GM18498 (cell line): ENCODE measurements around the gene RAB5IF.
"Not testable (repeated sequence)": the region's sequence is repeated elsewhere in the genome, so short reads cannot be mapped to it uniquely, and the experiment has no call there.

Experiments used
- ATAC-seq: cut with Tn5 transposase; IDR thresholded peaks from one replicate; pipeline ENCODE4 v1.9.1; 2021; ENCODE audit warnings: mild to moderate bottlenecking, moderate library complexity; ENCODE audit not compliant: unreplicated experiment

Gene RAB5IF

GRCh38 chr20:36585410-36586125 lies 20.0 kb upstream of the RAB5IF start:
- ATAC-seq = no peak

- no peak for ATAC-seq
Measured at GRCh38 chr20:36587388-36588070, 18.1 kb upstream of the RAB5IF start.

- ATAC-seq = no peak
Measured at GRCh38 chr20:36591281-36591680, 14.3 kb upstream of the RAB5IF start.

DNA sequence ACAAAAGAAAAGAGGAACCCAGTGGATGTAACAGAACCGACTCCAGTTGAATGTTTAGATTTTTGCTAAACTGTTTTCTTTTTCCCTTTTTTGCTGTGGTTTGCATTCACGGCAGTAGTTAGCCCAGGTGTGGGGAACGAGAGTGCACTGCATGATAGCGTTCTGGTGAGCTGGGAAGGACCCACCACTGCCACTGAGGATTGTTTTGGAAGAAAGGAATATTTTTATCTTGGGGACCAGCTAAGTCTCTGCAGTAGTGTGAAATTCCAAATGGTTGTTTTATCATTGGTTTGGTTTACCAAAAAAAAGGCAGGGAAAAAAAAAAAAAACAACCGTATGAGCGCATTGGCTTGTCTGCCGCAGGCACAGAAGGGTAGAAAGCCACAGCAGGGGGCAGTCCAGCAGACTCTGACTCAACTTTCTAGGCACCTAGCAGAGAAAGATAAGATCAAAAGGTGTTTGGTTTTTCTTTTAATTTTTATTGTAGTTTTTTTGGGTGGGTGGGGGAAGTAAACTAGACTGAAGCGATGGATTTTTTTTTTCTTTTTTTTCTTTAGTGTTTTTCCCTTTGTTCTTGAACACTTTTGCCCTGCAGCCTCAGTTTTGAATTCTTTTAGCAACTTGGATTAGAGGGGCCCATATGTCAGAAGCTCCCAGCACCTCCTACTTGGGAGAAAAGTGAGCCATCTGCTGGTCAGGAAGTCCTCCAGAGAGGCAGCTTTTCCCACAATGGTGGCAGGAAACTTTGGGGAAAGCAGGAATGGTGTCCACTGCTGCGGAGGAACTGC lies 13.5 kb upstream of the RAB5IF start:
- no peak for ATAC-seq

GRCh38 chr20:36593347-36593929 lies 12.1 kb upstream of the RAB5IF start:
- ATAC-seq = no peak

GRCh38 chr20:36599912-36600345 lies 5.7 kb upstream of the RAB5IF start:
- ATAC-seq = no peak

- ATAC-seq = no peak
Measured at GRCh38 chr20:36601540-36601939, 4.0 kb upstream of the RAB5IF start.

GRCh38 chr20:36604952-36605398 lies 604 bp upstream of the RAB5IF start:
- ATAC-seq = peak; percentile 31

- no peak for ATAC-seq
Measured at GRCh38 chr20:36606158-36607066, 833 bp downstream of the RAB5IF start.

DNA sequence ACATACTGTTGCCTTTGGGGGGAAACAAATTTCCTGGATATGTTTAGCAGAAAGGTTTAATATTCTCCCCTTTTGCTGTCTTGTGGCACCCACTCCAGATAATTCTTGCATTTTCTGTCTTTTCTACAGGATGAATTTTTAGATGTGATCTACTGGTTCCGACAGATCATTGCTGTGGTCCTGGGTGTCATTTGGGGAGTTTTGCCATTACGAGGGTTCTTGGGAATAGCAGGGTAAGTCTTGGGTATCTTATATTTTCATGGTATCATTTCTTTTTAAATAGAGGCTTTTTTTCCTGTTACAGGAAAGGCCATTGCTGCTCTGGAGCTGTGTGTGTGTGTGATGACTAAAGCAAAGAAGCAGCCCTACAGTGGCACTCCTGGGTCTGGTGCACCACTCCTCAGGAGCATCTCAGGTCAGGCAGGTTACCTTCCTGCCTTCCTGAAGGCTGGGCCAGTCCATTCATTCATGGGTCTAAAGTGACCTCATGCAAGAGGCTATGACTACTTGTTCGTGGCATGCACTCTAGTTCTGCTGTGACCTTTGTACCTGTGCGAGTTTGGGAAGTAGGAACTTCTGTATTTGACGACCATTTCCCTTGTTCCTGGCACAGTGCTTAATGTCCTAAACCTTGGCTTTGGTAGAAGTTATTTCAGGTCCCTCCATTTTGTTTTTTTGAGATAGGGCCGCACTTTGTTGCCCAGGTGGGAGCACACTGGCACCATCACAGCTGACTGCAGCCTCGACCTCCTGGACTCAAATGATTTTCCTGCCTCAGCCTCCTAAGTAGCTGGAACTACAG lies 2.2 kb downstream of the RAB5IF start:
- ATAC-seq = no peak

GRCh38 chr20:36608388-36608728 lies 2.8 kb downstream of the RAB5IF start:
- not testable (repeated sequence) for ATAC-seq

DNA sequence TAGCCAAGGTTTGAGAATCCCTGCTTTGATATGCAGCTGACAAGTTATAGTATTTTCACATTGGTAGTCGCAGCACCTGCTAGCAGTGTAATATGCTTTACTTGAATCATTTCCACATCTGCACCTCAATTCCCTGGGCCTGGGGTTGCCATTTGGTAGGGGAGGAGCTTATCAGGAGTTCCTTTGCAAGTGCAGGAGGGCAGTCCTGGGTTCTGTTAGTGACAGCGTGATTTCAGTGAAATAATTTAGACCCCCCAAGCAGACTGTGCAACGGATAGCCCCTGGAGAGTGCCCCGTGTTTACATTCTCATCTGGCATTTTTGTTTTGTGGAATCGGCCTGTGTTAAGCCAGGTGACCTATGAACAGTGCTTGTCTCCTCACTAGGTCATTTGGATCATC lies 6.0 kb downstream of the RAB5IF start:
- no peak for ATAC-seq

GRCh38 chr20:36613974-36614373 lies 8.4 kb downstream of the RAB5IF start:
- ATAC-seq = no peak

- ATAC-seq = no peak
Measured at GRCh38 chr20:36614781-36615557, 9.4 kb downstream of the RAB5IF start.

- ATAC-seq = no peak
Measured at GRCh38 chr20:36620917-36621316, 15.3 kb downstream of the RAB5IF start.

GRCh38 chr20:36623444-36623843 lies 17.9 kb downstream of the RAB5IF start:
- ATAC-seq = no peak

- ATAC-seq = no peak
Measured at GRCh38 chr20:36624068-36624943, 18.7 kb downstream of the RAB5IF start.

GRCh38 chr20:36624944-36625324 lies 19.4 kb downstream of the RAB5IF start:
- no peak for ATAC-seq
